Activated CD8-positive, alpha-beta memory T cell treated with anti-CD3 and anti-CD28 coated beads, Interleukin-2, amount 50 U/mL, for 48 hours (primary cell): ENCODE data around the gene ZP2.
A peak's percentile ranks its signal among the peaks of the same experiment; 100 is the strongest.
"Not testable (repeated sequence)": the region's sequence is repeated elsewhere in the genome, so short reads cannot be mapped to it uniquely, and the experiment has no call there.

Experiments
- DNase-seq: peaks from one replicate; pipeline ENCODE4 v3.0.0-alpha.2; 2020

Gene ZP2

DNA sequence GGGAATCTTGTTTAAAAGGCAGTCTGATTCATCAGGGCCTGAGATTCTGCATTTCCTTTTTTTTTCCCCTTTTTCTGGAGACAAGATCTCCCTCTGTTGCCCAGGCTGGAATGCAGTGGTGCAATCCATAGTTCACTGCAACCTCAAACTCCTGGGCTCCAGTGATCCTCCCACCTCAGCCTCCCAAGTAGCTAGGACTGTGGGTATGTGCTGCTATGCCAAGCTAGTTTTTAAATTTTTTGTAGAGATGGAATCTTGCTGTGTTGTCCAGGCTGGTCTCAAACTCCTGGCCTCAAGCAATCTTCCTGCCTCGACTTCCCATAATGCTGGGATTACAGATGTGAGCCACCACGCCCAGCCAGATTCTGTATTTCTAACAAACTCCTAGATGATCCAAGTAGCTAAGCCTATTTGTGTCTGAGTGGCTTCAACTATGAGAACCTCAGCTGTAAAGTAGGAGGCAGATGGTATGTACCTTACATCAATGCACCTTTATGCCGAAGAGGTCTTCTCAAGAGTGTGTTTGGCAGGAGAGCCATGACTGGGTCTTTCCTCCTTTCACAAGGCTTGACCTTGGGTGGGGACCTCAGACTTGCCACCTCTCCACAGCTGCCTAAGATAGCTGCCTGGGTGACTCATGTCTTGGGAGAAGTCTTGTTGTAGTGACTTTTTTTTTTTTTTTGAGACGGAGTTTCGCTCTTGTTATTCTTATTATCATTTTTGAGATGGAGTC lies 42.0 kb downstream of the ZP2 start:
- DNase-seq: no peak

DNA sequence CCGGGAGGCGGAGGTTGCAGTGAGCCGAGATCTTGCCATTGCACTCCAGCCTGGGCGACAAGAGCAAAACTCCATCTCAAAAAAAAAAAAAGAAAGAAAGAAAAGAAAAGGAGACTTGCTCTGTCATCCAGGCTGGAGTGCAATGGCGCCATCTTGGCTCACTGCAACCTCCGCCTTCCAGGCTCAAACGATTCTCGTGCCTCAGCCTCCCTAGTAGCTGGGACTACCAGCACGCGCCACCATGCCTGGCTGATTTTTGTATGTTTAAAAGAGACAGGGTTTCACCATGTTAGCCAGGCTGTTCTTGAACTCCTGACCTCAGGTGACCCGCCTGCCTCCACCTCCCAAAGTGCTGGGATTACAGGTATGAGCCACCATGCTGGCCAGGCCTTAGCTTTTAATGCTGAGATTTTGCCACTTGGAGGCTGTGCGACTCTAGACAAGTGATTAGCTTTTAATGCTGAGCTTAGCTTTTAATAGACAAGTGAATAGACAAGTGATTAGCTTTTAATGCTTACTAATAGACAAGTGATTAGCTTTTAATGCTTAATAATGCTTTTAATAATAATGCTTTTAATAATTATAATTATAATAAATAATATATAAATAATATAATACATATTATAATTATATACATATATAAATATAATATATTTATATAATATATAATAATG lies 43.3 kb downstream of the ZP2 start:
- peak; percentile 52 for DNase-seq

DNA sequence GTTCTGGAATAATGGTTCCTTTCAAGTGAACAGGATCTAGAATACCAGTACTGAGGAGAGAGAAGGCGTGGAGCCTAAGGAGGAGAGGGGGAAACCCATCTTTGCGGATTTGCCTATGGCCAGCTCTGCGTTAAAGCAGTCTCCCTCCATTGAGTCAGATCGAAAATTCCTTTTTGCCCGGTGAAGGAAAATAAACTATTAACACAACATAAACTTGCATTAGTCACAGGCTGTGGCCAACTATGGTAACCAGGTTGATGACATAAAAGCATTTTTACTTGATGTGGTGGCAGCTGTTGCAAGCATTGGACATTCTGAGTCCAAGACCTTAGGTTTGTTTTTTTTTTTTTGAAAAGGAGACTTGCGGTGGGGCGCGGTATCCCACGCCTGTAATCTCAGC lies 44.0 kb downstream of the ZP2 start:
- DNase-seq: no peak

DNA sequence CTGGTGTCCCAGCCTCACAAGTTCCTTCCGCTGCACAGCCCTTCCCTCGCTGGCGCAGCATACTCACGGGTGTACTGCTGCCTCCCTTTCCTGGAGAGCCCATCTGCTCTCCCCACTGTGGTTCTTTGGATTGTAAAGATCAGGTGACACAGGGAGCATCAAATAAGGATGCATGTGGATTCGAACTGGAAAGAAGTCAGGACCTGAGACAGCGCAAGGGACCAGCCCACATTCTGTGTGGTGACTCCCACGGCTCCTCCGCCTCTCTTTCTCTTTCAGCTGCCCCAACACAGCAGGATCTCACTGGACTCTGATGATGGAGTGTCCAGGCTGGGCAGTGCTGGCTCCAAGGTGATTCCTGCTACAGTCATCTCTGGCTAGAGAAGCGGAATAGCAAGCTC lies 44.8 kb downstream of the ZP2 start:
- no peak for DNase-seq

DNA sequence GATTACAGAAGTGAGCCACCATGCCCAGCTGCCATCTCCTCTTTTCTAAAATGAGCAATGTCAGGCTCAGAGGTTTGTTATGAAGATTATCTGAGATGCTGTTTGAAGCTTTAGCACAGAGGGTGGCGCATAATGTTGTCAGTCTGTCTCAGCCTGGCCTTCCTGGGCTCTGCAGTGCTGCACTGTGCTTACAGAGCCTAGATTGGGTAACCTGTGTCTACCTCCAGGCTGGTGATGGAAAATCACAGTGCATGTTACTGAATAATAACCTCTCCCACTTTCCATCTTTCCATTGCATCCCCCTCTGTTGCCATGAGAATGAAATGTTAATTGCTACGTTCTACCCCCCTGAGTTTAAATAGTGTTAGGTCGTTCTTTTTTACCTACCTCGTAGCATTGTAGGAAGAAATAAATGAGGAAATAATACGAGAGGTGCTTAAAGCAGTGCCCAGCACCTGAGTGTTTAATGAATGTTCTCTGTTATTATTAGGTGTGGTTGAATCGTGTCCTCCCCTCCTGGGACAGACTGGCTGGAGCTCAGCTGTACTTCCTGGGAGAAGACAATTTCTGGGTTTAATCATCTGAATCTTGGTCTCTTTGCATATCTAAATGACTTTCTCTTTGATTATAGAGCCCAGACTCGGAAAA lies 46.7 kb downstream of the ZP2 start:
- DNase-seq: no peak

DNA sequence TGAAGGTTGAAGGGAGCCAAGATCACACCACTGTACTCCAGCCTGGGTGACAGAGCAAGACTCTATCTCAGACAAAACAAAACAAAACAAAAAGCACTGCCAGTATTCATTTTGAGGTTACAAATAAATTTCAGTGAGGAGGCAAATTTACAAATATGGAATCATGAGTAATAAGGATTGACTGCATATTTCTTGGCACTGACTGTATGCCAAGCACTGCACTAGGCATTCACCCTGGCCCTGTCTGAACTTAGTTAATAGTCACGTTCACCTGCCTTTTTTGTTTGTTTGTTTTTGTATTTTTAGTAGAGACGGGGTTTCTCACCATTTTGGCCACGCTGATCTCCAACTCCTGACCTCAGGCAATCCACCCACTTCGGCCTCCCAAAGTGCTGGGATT lies 47.8 kb downstream of the ZP2 start:
- DNase-seq: no peak

DNA sequence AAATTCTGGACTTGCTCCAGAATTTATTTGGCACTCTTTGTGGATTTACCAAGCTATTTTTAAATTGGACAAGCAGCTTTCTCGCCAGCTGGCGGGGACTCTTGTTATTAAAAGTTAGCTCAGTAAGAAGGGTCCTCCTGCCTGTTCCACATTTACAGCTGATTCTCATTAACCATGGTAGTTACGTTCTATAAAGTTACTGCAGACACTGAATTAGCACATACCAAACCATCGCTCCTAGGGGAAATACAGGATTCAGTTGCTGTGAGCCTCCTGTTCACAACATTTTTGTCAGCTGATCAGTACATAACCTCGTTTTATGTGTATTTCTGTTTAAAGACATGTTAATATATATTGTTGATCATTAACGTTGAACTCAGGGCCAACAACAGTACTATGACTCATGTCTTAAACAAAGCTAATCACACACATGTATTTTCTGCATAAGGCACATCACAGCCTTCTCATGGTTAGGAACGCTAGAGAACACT lies 48.7 kb downstream of the ZP2 start:
- DNase-seq: no peak

DNA sequence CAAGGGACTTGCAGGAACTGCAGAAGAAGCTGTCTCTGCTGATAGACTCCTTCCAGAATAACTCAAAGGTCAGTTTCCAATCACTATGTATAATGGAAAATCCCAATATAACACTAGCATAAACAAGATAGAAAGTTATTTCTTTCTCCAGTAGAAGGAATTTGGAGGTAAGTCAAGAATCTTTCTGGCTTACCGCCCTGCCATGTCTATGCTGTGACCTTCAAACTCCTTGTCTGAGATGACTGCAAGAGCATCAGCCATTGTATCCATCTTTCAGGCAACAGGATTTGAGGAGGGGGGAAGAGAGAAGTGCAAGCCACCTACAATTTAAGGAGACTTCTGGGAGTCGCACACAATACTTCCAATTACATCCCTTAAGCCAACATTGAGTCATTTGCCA lies 50.2 kb downstream of the ZP2 start:
- DNase-seq: no peak

DNA sequence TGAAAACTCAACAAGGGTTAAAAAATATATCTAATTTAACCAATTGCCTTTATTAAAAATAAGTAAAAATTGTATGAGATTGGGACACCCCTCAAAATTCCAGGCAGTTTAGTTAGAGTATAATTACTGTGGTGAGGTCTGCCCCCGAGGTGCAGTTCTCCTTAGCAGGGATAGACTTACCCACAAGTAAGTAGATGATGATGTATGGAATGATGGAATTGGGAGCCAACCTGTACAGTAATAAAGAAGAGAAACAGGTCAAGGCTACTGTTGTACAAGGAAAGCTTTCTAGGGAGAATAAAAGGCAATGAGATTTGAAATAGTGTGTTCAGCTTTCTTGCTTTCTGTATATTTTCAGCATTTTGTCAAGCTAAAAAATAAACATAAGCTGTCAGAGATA lies 51.1 kb downstream of the ZP2 start:
- DNase-seq: no peak

DNA sequence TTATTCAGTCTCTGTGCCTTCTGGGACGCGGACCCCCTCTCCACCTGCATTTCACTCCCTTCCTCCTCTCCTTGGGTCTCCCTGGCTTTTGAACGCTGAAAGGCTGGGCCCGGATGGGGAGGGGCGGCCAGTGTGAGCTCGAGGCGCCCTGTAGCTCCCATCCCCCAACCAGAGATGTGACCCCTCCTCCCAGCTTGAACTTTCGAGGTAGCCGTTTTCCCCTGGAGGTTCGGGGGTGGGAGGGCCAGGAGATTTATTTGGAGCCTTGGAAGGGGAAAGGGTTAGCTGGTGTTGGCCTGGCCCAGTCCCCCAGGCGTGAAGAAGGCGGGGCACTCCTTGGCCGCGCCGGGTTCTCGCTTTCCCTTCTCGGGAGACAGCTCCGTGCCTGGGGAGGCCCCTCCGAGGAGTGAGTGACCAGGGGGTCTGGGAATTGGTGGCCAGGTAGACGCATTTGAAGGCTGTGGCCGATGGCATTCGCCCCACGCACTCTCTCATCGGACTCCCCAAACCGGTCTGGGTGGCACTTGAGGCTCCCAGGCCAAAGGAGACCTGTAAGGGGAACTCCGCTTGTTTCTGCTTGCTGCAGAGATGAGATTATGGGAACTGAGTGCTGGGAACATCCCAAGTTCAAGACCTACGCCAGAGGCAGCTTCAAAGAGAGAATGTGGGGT lies 52.0 kb downstream of the ZP2 start:
- DNase-seq: peak; percentile 55

DNA sequence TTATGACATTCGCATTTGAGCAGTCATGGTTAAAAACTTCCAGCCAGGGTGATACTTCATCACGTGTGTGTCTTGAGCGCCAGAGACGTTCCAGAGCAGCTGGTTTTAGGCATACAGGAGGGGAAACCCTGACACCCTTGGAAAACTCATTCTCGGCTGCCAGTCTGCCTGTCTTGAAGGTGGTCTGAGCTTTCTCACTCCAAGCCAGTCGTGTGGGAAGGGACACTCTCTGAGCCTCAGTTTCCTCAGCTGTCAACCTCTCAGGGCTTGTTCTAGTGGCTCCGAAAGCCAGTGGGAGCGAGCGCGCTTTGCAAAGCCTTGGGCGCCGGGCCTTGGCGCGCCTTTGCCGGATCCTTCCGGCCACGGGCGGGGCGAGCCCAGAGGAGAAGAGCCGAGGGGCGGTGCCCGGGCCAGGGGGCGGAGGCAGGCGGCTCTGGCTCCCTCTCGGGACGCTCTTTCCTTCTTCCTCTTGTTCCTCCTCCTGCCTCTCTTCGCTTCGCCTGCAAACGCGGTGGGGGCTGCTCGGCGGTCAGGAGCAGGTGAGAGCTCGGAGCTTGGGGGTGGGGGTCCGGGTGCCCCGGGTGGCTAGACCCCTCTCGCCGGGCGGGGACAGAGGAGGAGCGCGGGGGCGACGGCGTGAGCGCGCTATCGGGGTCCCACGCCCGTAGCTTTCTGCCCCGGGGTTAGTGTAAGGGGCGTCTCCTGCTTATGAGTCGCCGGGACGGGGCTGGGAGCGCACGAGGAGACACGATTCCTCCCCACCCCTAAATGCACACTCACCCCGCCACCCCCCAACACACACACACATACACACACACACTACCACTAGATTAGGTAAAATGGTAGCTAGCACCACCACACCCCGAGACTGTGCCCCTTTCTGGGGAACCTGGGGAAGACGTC lies 52.9 kb downstream of the ZP2 start, which contains the start of gene LDAF1:
LDAF1 (plus strand) TSS at position 467 of the 903 bp plus-strand sequence. CDS start 2,509 bp downstream, outside the sequence.
- peak; percentile 90 for DNase-seq

DNA sequence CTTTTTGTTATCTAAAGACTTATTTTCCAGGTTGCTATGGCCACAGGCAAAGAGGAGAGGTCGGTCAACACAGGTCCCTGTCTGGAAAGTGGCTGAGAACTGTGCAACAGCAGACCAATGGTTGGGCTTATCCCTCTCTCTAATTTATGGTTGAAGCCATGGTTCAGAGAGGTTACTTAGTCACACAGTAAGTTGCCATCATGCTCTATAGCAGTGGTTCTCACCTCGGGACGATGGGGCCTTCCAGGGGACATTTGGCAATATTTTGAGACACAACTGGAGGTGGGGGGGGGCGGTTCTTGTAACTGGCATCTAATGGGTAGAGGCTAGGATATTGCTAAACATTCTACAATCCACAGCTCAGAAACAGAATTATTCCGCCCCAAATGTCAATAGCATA lies 53.7 kb downstream of the ZP2 start:
- DNase-seq: no peak

DNA sequence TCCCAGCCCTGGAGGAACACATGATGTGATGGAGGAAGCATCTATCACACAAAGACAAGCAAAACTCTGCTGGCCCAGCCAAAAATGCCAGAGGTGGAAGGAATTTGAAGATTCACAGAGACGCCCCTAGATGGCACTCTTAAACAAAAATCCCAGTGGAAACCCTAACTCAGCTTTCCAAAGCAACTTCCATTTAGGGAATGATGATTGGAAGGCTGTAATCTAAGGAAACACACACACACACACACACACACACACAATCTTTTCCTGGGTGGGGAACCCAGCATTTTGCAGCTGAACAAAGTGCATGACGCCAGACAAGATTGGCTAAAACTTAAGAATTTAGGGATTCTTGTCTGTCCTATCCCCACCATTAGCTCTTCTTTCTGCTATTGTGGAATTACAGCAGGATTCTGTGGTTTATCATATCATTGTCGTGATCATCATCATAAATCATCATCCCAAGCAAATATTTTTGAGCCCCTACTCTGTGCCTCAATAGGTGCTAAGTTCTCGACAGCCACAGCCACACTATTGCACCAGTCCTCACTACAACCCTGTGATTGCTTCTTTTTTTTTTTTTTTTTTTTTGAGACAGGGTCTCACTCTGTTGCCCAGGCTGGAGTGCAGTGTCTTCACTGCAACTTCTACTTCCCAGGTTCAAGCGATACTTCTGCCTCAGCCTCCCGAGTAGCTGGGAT lies 54.5 kb downstream of the ZP2 start:
- no peak for DNase-seq

DNA sequence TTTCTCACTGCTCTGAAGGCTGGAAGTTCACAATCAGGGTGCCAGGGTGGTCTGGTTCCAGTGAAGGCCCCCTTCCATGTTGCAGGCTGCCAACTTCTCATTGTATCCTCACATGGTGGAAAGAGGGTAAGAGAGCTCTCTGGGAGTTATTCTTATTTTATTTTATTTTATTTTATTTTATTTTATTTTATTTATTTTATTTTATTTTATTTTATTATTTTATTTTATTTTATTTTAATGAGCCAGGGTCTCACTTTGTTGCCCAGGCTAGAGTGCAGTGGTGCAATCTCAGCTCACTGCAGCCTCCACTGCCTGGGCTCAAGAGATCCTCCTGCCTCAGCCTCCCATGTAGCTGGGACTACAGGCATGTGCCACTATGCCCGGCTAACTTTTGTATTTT lies 55.4 kb downstream of the ZP2 start:
- not testable (repeated sequence) for DNase-seq

DNA sequence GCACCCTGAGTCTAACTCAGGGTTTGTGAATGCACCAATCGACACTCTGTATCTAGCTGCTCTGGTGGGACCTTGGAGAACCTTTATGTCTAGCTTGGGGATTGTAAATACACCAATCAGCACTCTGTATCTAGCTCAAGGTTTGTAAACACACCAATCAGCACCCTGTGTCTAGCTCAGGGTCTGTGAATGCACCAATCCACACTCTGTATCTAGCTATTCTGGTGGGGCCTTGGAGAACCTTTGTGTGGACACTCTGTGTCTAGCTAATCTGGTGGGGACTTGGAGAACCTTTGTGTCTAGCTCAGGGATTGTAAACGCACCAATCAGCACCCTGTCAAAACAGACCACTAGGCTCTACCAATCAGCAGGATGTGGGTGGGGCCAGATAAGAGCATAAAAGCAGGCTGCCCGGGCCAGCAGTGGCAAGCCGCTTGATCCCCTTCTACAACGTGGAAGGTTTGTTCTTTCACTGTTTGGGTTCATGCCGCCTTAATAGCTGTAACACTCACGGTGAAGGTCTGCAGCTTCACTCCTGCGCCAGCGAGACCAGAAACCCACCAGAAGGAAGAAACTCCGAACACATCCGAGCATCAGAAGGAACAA lies 58.1 kb downstream of the ZP2 start:
- DNase-seq: not testable (repeated sequence)

DNA sequence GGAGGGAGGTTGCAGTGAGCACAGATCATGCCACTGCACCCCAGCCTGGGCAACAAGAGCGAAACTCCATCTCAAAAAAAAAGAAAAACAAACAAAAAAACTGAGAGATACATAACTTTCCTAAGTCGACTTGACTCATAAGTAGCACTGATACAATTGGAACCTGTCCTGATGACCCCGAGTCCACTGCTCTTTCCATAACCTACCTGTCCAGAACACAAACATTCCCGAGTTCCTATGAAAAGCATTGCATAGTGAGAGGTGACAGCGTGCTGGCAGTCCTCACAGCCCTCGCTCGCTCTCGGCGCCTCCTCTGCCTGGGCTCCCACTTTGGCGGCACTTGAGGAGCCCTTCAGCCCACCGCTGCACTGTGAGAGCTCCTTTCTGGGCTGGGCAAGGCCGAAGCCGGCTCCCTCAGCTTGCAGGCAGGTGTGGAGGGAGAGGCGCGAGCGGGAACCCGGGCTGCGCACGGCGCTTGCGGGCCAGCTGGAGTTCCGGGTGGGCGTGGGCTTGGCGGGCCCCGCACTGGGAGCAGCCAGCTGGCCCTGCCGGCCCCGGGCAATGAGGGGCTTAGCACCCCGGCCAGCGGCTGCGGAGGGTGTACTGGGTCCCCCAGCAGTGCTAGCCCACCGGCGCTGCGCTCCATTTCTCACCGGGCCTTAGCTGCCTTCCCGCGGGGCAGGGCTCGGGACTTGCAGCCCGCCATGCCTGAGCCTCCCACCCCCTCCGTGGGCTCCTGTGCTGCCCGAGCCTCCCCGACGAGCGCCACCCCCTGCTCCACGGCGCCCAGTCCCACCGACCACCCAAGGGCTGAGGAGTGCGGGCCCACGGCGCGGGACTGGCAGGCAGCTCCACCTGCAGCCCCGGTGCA lies 59.0 kb downstream of the ZP2 start:
- DNase-seq: not testable (repeated sequence)

DNA sequence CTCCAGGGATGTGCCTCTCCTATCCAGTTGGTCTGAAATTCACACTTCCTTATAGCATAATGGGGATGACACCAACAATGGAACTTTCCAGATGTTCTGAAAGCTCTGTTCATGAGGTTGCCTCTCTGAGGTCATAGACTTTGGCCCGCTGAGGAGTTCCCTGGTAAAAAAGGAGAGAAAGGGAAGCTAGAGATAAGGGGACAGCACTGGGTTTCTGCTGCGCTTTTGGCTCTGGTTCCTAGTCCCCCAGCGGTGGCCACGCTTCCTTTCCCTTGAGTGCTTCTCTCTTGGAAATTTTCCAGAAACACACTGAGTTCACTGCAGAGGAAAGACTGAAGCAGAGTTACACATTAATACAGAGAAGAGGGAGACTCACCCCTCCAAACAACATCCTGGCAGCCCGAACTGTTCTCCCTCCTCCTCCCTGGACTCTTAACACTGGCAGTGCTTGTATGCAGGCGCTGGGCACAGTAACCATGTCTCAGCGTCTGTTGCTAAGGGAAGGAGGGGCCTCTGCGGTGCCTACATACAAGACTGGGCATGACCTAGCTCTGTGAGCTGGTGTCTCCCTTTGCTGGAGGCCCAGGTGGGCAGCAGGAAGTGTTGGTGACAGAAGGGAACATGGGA lies 60.9 kb downstream of the ZP2 start, which contains the start of gene DNAH3:
DNAH3 (minus strand) TSS at position 472 of the 627 bp plus-strand sequence. CDS start 527 bp downstream, outside the sequence.
- DNase-seq: no peak
